GM12865 (cell line): ENCODE results near the gene MYH1.

Source experiments
- DNase-seq: peaks from one replicate; pipeline ENCODE4 v3.0.0; 2010; ENCODE audit warnings: low read depth
- H3K4me3 ChIP-seq: 2 replicates; pipeline ENCODE4 v1.5.1; 2011; ENCODE audit warnings: mild to moderate bottlenecking, low read depth, low read length, control low read depth
- TF ChIP-seq, protein P1 (sequence below): IDR thresholded peaks from 2 replicates; pipeline ENCODE4 v1.5.1; 2011; ENCODE audit warnings: low read length, control low read depth, low read depth, inconsistent platforms; ENCODE audit not compliant: insufficient read depth; ENCODE audit errors: missing control alignments

MYH1 gene

DNA sequence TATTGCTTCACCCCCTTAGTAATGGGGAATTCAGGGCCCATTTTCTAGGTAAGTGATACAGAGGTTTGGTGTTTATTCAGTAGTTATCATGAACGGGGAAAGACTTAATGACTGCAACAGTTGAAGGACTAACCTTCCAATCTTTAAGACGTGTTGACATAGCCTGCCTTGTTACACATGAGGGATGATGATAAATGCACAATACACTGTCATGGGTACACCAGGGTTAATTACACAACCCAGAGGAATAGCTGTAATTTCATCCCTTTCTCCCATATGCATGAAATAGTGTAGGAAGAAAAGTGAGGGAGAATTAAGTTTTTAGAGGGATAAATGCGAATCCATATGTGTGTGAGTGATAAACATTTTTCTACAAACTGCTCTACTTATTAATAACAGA is 59.6 kb downstream of the MYH1 start:
- no peak for DNase-seq
- TF ChIP-seq, protein P1, sequence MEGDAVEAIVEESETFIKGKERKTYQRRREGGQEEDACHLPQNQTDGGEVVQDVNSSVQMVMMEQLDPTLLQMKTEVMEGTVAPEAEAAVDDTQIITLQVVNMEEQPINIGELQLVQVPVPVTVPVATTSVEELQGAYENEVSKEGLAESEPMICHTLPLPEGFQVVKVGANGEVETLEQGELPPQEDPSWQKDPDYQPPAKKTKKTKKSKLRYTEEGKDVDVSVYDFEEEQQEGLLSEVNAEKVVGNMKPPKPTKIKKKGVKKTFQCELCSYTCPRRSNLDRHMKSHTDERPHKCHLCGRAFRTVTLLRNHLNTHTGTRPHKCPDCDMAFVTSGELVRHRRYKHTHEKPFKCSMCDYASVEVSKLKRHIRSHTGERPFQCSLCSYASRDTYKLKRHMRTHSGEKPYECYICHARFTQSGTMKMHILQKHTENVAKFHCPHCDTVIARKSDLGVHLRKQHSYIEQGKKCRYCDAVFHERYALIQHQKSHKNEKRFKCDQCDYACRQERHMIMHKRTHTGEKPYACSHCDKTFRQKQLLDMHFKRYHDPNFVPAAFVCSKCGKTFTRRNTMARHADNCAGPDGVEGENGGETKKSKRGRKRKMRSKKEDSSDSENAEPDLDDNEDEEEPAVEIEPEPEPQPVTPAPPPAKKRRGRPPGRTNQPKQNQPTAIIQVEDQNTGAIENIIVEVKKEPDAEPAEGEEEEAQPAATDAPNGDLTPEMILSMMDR, result no peak
- H3K4me3 ChIP-seq, result no peak overlapping the region

DNA sequence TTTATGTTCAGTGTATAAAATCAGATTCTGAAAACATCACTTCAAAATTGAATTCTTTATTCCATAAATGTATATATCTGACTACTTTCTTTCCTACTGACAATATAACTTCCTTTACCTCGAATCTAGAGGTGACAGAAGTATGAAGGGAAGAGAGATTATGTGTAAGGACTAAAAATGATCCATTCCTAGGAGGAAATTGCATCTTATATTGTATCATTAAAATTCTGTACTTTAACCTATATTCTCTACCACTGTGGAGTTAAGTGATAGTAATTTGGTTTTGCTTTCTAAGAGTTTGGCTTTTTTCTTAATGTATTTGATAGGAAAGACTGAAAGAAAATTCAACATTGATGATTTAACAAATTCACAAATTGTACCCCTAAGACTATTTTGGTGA is 60.4 kb downstream of the MYH1 start:
- no peak for DNase-seq
- no peak overlapping the region for H3K4me3 ChIP-seq
- TF ChIP-seq, protein P1, result no peak

DNA sequence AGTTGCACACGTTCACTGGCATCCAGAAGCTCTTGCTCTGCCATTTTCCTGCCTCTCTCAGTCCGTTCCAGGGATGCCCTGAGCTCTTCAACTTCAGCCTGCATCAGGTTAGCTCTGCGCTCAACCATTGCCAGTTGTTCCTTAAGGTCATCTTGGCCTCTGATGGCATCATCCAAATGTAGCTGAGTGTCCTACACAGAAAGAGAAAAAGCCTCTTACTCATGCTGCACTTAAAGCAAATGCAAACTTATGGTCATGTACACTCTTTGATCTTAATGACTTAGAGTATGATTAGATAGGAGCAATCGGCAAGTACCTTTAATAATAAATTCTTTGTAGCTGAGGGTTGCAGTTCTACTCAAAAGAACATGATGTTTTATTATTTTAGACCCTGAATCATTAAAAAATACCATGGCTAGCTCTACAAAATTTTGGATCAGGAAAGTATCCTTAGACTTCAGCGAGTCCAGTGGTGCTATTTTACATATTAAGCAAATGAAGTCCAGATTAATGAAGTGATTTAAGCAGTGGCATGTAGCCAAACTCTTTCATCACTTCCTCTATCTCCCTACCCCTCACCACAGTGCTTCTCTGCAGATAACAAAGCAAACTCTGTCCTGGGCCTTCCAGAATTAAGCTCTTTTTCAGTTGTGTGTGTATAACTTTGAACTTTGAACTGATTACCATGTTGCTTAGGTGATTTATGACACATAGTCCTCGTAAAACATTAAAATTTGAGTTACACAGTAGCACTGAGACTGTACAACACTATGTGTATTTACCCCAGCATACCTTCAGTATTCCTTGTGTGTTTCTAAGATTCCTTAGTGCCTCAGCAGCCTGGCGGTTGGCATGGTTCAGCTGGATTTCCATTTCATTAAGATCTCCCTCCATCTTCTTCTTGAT is 71.1 kb downstream of the MYH1 start:
- DNase-seq, result no peak
- no peak overlapping the region for H3K4me3 ChIP-seq
- TF ChIP-seq, protein P1, result no peak
